Islet precursor cell (in vitro differentiated cells): ENCODE measurements around the gene WNT6.

Experiments used
- DNase-seq: peaks from one replicate; pipeline ENCODE4 v3.0.0-alpha.2; 2018

Gene WNT6

DNA sequence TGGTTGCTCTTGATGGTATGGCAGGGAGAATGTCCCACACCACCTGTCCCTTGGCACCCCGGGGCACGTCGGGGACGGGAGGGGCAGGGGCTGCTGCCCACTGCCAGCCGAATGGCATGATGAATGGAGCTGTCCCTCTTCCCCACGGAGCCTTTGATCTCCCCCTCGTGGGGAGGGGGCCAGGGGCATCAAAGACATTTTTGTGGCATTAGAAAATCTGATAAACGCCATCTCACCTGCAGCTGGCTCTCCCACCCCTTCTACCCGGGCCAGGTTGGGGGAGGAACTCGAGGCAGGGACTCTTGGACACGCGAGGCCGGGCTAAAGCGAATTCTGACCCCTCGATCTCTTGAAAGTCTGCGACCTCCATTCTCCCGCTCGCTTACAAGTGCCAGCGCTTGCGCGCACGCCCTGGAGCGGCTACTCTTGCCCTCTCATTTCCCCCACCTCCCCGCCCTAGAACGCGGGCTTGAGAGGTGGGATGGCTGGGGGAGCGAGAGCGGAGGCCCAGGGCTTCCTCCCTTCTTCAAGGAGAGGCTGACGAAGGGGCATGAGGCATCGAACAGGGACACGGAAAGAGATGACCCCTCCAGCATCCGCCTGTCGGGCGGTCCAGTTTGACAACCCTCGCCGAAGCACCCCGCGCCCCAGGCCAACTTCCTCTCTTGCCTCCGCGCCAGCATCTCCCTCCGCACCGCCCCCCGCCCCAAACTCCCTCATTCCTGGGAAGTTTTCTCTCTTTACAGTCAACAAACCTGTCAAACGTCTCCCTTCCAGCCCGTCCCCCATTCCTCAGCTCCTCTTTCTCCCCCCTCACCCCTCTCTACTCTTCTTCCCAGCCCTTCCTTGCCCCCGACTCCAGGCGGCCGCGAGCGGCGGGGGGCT lies 692 bp upstream of the WNT6 start:
- peak; percentile 74 for DNase-seq

DNA sequence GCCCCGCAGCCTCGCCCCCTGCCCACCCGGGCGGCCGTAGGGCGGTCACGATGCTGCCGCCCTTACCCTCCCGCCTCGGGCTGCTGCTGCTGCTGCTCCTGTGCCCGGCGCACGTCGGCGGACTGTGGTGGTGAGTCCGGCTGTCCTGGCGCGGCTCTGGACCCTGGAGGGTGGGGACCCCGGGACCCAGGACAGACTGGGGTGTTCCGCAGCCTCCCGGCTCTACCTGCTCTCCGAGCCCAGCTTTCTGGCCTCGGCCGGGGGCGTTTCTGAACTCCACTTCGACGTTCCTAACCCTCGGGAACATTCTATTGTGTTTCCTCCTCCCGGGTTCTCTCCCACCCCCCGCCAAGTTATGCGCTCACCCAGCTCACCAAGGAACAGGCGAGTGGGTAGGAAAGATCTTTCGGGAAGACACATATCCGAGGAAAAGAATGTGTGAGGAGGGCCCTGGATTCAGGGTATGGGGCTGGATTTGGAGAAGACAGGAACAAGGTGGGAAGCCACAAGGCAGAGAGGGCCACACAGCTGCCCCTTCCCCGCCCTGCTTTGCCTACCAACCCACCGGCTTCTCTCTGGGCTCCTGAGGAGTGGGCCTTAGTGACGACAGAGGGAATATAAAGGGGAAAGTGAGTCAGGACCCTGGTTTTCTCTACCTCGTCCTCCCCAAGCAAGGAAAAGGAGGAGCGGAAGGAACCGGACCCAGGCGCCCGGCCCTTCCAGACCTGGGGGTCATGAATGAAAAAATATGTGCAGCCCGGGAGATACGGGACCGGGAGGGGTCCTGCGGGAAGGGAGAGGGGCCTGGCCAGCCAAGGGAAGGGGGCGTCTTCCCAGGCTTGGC lies 605 bp downstream of the WNT6 start:
- DNase-seq: peak; percentile 65

DNA sequence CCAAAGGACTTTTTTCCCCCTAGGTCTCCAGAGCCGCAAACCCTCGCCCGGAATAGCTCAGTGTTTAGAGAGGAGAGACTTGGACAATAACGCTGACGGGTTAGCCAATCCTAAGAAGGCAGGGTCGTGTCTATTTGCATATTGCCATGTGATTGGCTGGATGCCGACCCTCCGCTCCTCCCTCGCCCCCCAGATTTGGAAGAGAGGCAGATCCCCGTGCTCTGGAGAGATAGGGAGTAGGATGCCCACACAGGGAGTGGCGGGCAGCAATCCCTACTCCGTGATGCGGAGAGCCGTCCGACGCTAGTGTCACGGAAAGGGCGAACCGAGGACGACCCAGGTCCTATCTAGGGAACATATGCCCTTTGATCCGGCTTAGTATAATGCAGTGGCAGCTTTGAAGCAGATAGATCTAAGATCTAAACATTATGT lies 1.4 kb downstream of the WNT6 start:
- peak; percentile 97 for DNase-seq

DNA sequence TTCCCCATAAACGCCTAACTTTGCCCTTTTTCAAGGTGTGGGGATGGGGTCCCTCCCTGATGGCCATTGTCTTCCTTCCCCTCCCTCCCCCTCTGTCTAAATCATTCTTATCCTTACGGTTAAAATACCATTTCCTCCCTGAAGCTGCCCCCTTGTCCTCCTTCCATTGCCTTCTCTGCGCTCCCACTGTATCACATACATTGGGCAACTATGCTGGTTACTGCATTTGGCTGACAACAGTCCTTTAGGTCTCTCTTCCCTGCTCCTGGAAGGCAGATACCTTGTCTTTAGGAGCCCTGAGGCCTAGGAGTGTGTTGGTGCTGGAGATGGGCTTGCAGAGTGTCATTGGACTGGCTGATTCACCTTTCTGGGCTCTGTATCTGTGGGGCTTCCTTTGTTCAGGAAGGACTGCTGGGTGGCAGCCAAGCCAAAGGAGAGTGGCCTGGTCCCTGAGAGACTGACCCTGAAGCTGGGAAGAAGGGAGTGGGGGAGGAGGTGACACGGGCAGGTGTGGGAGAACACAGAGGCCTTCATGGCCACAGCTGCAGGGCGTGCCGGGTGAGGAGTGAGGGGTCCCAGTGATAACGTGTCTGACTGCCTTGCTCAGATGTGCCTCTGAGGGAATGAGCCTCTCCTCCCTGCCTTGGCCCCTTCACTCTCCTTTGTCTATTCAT lies 2.2 kb downstream of the WNT6 start:
- peak; percentile 62 for DNase-seq

DNA sequence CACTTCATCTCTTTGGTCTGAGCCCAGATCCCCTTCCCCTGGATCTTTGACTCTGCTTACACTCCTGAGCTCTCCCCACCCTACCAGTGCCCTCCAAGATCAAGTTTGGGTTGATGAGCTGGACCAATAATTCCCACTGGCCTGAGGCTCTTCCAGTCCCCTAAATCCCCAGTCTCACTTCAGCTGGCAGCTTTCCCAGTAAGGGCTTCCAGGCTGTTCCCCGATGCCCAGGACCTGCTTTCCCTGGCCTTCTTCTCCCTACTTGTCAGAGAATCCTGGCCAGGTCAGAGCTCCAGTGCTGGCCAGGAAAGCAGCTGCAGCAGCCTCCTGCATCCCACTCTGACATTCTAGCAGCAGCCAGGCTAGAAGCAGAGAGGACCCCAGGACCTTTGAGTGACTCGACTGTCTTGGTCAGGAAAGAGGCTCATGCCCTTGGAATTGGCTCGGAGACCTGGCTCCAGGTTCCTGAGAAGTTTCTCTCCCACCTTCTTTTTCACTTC lies 3.5 kb downstream of the WNT6 start:
- DNase-seq: no peak

DNA sequence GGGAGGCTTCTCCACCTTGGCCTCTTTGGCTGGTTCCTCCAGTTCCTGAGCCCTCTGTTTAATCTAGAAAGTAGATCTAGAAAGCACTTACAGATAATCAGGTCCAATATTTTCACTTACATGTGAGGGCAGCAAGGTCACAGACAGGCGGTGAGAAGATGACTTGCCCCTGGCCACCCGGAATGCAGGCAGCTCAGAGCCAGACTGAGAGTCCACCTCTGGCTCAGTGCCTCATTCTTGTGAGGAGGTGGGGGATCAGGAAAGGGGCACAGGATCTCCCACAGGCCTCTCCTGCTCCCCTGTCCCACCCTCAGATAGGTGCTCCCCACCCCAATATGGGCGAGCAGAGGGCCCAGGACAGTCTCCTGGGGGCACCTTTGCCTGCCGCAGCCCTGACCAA lies 5.8 kb downstream of the WNT6 start:
- peak; percentile 81 for DNase-seq

DNA sequence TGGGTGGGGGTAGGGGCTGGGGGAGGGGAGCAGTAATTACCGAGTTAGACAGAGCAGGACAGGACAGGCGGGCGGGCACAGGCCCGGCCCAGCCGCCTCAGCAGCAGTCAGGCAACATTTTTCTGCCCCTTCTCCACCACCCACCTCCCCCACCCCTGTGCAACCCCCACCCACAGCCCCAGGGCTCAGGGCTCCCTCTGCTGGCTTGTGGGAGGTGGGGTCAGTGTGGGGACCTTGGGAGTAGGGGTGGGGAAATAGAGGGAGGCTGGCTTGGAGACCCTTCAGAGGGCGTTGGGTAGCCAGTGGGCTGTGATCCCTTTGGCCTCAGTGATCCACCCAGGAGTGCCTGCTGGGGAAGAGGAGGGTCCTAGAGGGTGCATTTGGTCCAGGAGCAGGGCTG lies 6.4 kb downstream of the WNT6 start:
- DNase-seq: peak; percentile 79

DNA sequence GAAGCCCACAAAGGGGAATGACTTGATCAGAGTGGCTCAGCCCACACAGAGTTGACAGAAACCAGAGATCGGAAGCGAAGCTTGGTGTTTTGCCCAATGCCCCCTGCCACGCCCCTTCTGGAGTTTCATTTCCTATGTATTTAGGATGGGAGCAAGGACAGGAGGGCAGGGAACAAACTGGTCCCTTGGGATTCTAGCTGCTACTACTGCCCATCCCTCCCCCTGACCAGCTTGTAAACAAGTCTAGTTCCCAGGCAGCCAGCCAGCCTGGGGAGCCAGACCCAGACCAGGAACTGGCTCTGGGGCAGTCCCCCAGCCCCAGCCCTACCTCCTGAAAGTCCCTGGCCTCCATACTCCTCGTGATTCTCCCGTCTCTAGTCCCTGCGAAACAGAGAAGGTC lies 8.3 kb downstream of the WNT6 start:
- DNase-seq: peak; percentile 62

DNA sequence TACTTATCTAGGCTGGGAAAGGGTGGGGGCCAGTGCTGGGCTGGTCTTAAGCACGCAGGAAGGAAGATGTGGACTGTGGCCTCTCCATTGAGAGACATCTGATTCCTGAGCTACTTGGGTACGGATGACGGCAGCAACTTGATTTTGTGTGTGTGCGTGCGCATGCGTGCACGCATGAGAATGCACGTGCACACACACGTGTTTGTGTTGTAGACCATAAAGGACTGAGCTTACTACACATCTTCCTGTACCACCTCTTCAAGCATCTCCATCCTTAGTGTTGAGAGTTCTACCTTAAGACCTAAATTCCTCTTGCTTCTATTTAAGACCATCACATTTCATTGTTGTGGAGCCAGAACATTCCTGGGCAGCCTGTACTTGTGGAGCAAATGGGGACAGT lies 9.5 kb downstream of the WNT6 start:
- no peak for DNase-seq

DNA sequence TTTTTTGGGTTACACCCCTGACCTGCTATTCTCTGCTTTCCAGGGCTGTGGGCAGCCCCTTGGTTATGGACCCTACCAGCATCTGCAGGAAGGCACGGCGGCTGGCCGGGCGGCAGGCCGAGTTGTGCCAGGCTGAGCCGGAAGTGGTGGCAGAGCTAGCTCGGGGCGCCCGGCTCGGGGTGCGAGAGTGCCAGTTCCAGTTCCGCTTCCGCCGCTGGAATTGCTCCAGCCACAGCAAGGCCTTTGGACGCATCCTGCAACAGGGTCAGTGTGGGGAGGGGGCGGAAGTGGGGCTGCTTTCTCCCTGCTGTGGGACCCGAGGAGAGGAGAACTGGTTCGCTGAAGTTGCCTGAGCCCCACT lies 11.4 kb downstream of the WNT6 start:
- DNase-seq: no peak

DNA sequence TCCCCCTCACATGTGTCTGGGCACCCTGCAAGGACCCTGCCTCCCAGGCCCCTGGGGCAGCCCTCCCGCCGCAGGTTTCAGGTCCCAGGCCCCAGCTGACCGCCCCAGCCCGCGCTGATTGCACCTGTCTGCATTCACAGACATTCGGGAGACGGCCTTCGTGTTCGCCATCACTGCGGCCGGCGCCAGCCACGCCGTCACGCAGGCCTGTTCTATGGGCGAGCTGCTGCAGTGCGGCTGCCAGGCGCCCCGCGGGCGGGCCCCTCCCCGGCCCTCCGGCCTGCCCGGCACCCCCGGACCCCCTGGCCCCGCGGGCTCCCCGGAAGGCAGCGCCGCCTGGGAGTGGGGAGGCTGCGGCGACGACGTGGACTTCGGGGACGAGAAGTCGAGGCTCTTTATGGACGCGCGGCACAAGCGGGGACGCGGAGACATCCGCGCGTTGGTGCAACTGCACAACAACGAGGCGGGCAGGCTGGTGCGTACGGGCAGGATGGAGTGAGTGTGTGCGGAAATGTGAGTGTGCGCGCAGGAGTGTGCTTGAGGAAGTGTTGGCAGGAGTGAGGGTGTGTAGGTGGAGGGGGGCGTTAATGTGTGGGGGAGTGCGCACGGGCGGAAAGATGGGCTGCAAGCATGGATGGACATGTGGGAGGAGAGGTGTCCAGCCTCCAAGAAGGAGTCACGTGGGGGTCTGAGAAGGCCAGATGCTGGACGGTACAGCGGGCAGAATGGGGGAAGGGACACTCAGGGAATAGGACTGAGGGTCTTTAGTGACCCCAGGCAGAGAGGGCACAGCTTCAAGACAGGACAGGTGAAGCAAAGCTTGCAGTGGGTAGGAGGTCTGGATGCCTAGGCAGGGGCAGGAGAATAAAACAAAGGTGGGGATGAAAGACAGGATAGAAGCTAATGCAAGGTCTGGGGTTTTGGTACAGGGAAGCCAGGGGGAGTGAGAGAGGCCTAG lies 12.0 kb downstream of the WNT6 start:
- no peak for DNase-seq

DNA sequence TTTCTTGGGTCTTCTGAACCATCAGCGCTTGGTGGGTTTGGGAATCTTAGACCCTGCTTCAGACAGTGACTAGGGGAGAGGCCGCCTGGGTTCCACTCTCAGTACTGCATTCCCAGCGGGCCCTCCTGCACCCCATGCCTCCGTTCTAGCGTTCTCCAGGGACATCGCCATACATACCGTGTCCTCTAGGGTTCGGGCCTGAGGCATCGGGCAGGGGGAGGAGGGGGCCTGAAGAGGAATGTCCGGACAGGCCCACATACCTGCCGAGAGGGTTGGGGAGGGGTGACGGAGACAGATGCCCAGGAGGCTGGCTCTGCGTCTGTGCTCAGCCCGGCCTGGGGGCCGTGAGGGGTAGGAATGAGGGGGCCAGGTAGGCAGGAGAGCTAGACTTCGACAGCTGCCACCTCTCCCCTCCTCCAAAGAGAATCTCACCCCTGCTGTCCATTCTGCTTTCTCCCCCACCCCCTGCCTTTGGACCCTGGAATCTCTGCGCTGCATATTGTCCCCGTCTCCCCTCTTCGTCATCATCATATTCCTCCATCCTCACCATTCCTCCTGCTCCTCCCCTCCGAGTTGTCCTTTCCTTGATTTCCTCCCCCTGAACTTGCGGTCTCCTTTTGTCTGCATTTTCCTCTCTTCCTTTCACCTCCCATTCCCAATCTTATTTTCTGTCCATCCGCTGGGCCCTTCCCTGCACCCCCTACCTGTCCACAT lies 13.2 kb downstream of the WNT6 start:
- peak; percentile 70 for DNase-seq

DNA sequence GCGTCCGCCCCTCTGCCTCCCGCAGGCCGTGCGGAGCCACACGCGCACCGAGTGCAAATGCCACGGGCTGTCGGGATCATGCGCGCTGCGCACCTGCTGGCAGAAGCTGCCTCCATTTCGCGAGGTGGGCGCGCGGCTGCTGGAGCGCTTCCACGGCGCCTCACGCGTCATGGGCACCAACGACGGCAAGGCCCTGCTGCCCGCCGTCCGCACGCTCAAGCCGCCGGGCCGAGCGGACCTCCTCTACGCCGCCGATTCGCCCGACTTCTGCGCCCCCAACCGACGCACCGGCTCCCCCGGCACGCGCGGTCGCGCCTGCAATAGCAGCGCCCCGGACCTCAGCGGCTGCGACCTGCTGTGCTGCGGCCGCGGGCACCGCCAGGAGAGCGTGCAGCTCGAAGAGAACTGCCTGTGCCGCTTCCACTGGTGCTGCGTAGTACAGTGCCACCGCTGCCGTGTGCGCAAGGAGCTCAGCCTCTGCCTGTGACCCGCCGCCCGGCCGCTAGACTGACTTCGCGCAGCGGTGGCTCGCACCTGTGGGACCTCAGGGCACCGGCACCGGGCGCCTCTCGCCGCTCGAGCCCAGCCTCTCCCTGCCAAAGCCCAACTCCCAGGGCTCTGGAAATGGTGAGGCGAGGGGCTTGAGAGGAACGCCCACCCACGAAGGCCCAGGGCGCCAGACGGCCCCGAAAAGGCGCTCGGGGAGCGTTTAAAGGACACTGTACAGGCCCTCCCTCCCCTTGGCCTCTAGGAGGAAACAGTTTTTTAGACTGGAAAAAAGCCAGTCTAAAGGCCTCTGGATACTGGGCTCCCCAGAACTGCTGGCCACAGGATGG lies 14.0 kb downstream of the WNT6 start:
- no peak for DNase-seq

DNA sequence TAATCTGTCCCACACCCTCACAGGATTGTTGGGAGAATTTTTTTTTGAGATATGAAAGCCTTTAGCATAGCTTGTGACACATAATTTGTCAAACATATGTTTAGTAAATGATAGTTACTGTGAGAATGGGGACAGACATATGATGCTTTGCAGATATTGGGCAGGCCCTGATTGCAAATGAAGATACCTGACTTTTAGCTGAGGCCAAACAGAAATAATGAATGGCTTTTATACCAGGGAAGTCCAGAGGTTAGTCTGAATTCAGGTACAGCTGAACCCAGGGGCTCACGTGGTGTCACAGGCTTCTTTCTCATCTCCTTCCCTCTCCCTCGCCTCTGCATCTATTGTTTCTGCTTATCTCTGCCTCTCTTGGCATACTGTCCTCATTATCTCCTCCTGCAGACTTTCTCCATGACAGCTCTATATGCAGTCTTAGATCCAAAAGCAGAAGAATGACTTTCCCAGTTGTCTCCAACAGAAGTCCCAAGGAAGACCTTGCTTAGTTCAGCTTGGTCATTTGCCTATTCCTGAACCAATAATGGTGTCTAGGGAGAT lies 16.2 kb downstream of the WNT6 start:
- no peak for DNase-seq

DNA sequence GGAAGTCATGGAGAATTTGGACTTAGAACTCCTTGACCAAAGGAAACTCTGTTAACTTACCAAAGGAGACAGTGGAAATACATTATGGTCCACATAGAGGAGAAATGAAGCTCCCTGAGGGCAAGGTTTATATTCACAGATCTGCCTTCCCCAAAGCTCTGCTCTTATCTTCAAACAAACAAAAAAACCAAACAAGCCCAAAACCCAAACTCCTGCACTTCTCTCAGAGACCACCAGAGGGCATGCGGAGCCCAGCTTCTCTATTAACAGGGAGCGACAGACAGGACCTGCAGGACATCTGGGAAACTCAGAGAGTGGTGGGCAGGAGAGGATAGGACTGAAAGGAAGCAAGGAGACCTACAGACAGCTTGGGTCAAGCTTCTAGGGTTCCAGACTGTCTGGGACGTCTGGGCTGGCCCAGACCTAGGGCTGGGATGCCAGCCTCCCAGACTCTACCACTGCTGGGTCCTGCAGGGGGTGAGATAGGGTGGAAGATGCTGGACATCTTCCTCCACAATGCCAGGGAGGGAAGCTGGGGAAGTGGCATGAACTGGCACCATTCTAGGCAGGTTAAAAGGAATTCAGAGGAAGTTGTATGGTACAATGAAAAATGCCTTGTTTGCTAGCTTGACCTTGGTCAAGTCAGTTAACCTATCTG lies 17.1 kb downstream of the WNT6 start:
- DNase-seq: peak; percentile 93

DNA sequence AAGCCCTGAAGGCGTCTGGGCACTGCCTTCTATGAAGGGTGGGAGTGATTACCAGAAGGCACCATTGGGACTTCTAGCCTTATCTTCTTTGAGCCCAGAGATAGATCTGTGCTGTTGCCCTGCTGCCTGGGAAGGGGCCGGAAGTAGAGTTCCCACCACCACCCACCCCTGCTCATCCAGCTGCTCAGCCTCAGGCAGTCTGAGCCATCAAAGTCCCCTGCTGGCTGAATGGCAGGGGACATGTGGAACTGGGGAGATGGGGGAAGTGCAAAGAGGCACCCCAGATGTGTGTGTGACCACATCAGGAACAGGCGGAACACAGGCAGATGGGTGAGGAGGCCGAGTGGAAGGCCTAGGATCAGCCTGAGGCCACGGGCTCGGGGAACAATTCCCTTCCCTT lies 17.7 kb downstream of the WNT6 start:
- no peak for DNase-seq

DNA sequence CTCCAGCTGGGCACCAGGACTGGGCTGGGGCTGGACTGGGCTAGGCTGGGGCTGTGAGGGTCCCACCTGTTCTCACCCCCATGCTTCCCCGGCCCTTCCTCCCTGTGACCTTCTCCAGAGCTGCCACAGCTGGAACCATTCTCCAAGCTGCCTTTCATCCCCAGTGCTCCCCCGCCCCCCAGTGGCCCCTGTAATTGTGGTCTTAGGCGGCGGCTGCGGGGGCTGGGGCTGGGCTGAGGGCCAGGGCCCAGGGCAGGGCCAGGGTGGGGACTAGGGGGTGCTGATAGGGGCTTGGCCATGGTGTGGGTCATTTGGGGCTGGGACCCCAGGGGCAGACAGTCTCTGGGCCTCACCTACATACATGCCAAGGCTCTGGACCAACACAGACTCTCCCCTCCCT lies 18.3 kb downstream of the WNT6 start:
- no peak for DNase-seq

DNA sequence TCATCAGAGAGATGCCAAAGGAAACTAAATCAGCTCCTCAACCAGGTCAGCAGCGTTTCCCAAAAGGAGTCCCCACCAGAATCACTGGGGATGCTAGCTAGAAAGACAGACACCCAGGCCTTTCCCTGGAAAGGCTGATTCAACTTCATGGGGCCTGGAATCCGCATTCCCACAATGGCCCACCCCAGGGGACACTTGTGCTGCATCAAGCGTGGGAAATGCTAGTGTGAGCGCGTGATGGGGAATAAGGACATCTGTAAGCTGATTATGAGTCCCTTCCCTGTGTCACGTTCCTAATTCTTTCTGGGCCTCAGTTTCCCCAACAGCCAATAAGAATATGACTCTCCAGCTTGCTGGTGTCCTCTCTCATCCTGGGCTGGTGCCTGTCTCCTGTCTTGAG lies 18.9 kb downstream of the WNT6 start:
- no peak for DNase-seq

DNA sequence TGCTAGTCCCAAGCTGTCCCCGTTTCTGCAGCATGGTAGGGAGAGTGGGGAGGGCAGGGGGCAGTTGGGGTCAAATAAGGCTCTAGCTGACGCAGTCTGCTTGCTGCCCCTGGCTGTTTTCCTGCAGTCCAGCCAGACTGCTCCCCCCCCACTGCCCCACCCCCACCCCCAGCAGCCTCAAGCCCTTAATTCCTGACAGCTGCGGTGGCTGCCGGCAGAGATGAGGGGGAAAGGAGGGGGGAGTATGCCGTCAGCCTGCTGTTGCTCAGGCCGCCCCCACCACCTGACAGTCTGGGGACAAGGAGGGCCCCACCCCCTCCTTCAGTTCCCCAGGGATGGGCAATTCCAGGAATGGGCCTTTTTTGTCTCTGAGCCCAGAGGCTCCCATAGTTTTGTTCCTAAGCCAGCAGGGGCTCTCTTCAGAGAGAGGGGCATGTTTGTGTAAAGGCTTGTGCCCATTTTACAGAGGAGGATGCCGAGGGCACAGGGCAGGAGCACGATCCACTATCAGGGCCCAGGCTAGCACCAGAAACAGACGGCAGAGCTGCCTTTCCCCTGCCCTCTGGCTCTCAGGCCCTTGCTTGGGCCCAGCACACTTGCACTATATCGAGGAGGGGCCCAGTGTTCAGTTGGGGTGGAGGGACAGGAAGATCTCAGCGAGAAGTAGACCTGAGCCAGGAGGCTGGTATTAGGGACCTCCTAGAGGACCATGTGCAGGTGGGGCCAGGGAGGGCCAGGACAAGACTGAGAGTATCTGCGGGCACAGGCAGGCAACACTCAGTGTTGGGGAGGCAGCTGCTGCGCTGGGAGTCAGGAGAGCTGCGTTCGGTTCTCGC lies 19.5 kb downstream of the WNT6 start:
- peak; percentile 75 for DNase-seq
